ENCODE data around the gene HSD3B1.

Gene HSD3B1

GRCh38 chr1:119532324-119532910, 25.4 kb downstream of the HSD3B1 start:
- TF ChIP-seq NFIC (IDR thresholded peaks at IDR 0.05) (no peak), USF1 (IDR thresholded peaks at IDR 0.05) (no peak), REST (IDR thresholded peaks at IDR 0.05; ENCODE audit: low read depth) (no peak), EGR1 (IDR thresholded peaks at IDR 0.05) (no peak), EP300 (IDR thresholded peaks at IDR 0.05; ENCODE audit: borderline replicate concordance) (no peak), YY1 (IDR thresholded peaks at IDR 0.05; ENCODE audit: low read depth) (no peak)
- TF ChIP-seq, protein P1, sequence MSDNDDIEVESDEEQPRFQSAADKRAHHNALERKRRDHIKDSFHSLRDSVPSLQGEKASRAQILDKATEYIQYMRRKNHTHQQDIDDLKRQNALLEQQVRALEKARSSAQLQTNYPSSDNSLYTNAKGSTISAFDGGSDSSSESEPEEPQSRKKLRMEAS (IDR thresholded peaks at IDR 0.05), result no peak

GRCh38 chr1:119535381-119535780, 28.4 kb downstream of the HSD3B1 start:
- TF ChIP-seq TEAD4 (IDR thresholded peaks at IDR 0.05), result no peak
- TF ChIP-seq TCF12 (IDR thresholded peaks at IDR 0.05; ENCODE audit: low read depth), result no peak
- TF ChIP-seq NFIC (IDR thresholded peaks at IDR 0.05), result no peak
- no peak for TF ChIP-seq EGR1 (IDR thresholded peaks at IDR 0.05)
- TF ChIP-seq EP300 (IDR thresholded peaks at IDR 0.05; ENCODE audit: borderline replicate concordance), result no peak
- TF ChIP-seq, protein P1 (IDR thresholded peaks at IDR 0.05), result no peak

DNA sequence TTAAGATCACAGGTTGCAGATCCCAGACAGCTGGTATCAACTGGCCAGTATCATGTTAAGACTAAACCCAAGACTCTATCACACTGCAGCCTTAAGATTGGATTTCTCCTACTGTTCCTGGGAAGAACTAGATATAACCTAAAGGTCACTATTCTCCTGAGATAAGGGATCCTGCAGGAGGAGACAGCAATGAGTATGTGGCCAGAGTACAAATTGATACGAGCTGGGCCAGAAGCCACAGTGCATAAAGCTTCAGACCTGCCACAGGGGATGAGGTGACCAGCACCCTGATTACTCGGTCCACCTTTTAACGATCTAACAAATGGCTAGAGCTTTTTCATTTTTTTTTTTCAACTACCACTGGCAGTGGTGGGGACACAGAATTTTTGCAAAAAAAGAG, 31.0 kb downstream of the HSD3B1 start:
- no peak for TF ChIP-seq YY1 (IDR thresholded peaks at IDR 0.05; ENCODE audit: low read depth)
- TF ChIP-seq USF1 (IDR thresholded peaks at IDR 0.05), result no peak
- no peak for TF ChIP-seq EGR1 (IDR thresholded peaks at IDR 0.05)
- TF ChIP-seq, protein P1 (IDR thresholded peaks at IDR 0.05), result no peak
- TF ChIP-seq CEBPB (IDR thresholded peaks at IDR 0.05), result no peak
- TF ChIP-seq TCF12 (IDR thresholded peaks at IDR 0.05; ENCODE audit: low read depth), result no peak
- TF ChIP-seq TEAD4 (IDR thresholded peaks at IDR 0.05), result no peak
- TF ChIP-seq ZBTB7A (IDR thresholded peaks at IDR 0.05; ENCODE audit: low read depth), result no peak
- TF ChIP-seq NFIC (IDR thresholded peaks at IDR 0.05), result no peak
- no peak for TF ChIP-seq CREB1 (IDR thresholded peaks at IDR 0.05; ENCODE audit: low read depth)
- TF ChIP-seq REST (IDR thresholded peaks at IDR 0.05; ENCODE audit: low read depth), result no peak
- no peak for TF ChIP-seq RAD21 (IDR thresholded peaks at IDR 0.05; ENCODE audit: low read depth)
- TF ChIP-seq EP300 (IDR thresholded peaks at IDR 0.05; ENCODE audit: borderline replicate concordance), result no peak

- TF ChIP-seq TAF1 (IDR thresholded peaks at IDR 0.05; ENCODE audit: low read depth), result no peak
Observed at GRCh38 chr1:119539636-119540035, 32.6 kb downstream of the HSD3B1 start.

DNA sequence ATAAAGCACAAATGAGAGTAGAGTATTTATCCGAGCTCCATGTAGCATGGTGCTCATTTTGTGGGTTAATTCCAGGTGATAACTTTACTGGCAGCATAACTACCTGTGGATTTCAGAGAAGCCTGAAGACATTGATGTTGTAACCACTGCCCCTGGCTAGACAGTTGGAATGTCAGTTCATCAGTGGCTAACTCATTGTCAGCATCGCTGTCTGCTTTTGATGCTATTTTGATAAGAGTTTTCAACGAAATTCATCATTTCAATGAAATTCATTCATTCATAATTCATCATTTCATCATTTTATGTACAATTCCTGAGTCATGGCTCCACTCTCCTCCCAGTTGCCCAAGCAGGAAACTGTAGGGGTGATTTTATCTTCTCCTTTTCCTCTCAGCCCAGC, 34.4 kb downstream of the HSD3B1 start:
- no peak for TF ChIP-seq NFIC (IDR thresholded peaks at IDR 0.05)
- TF ChIP-seq USF1 (IDR thresholded peaks at IDR 0.05), result no peak
- no peak for TF ChIP-seq RAD21 (IDR thresholded peaks at IDR 0.05; ENCODE audit: low read depth)
- TF ChIP-seq ZBTB7A (IDR thresholded peaks at IDR 0.05; ENCODE audit: low read depth), result no peak
- no peak for TF ChIP-seq REST (IDR thresholded peaks at IDR 0.05; ENCODE audit: low read depth)
- no peak for TF ChIP-seq TEAD4 (IDR thresholded peaks at IDR 0.05)
- no peak for TF ChIP-seq TAF1 (IDR thresholded peaks at IDR 0.05; ENCODE audit: low read depth)
- no peak for TF ChIP-seq EGR1 (IDR thresholded peaks at IDR 0.05)
- TF ChIP-seq CEBPB (IDR thresholded peaks at IDR 0.05), result no peak
- TF ChIP-seq, protein P1 (IDR thresholded peaks at IDR 0.05), result no peak
- TF ChIP-seq TCF12 (IDR thresholded peaks at IDR 0.05; ENCODE audit: low read depth), result no peak
- no peak for TF ChIP-seq CREB1 (IDR thresholded peaks at IDR 0.05; ENCODE audit: low read depth)
- TF ChIP-seq FOXM1 (IDR thresholded peaks at IDR 0.05; ENCODE audit: borderline replicate concordance, low read depth), result no peak
- TF ChIP-seq EP300 (IDR thresholded peaks at IDR 0.05; ENCODE audit: borderline replicate concordance), result no peak
- TF ChIP-seq YY1 (IDR thresholded peaks at IDR 0.05; ENCODE audit: low read depth), result no peak

Data from Ishikawa (cell line).